Smooth muscle cell (in vitro differentiated cells): ENCODE data around the gene CYGB. TPM values are rescaled to one million over a fixed set of nuclear protein-coding genes. Genes with fewer than 3 reads are reported as not detected.

Source experiments
- DNase-seq: peaks from one replicate; lab custom pipeline; 2025; ENCODE audit not compliant: unreplicated experiment; lab: John Stamatoyannopoulos, UW
- H2AFZ ChIP-seq: fragments of 200-600 bp; sonication (generic); 2 replicates; pipeline ENCODE4 v1.6.0; 2016; ENCODE audit warnings: antibody characterized with exemption, low read depth, mild to moderate bottlenecking
- H3F3A ChIP-seq: fragments of 200-600 bp; sonication (generic); 2 replicates; pipeline ENCODE4 v1.6.0; 2017; ENCODE audit warnings: antibody characterized with exemption, low read depth
- H3K27ac ChIP-seq: fragments of 200-600 bp; sonication (generic); 2 replicates; pipeline ENCODE4 v1.5.1; 2016; ENCODE audit warnings: low read depth, mild to moderate bottlenecking
- H3K27me3 ChIP-seq: fragments of 200-600 bp; sonication (generic); 2 replicates; pipeline ENCODE4 v1.6.1; 2016; ENCODE audit warnings: low read depth, mild to moderate bottlenecking
- H3K36me3 ChIP-seq: fragments of 200-600 bp; sonication (generic); 2 replicates; pipeline ENCODE4 v1.5.1; 2016; ENCODE audit warnings: low read depth
- H3K4me1 ChIP-seq: fragments of 200-600 bp; sonication (generic); 2 replicates; pipeline ENCODE4 v1.5.1; 2016; ENCODE audit warnings: low read depth
- H3K4me2 ChIP-seq: fragments of 200-600 bp; sonication (generic); 2 replicates; pipeline ENCODE4 v1.6.0; 2016; ENCODE audit warnings: mild to moderate bottlenecking
- H3K4me3 ChIP-seq: fragments of 200-600 bp; sonication (generic); 2 replicates; pipeline ENCODE4 v1.5.1; 2016; ENCODE audit warnings: mild to moderate bottlenecking
- H3K79me2 ChIP-seq: fragments of 200-600 bp; sonication (generic); 2 replicates; pipeline ENCODE4 v1.6.0; 2016; ENCODE audit warnings: low read depth, mild to moderate bottlenecking
- H3K9ac ChIP-seq: fragments of 200-600 bp; sonication (generic); 2 replicates; pipeline ENCODE4 v1.6.0; 2016; ENCODE audit warnings: low read depth
- H3K9me3 ChIP-seq: fragments of 200-600 bp; sonication (generic); replicated peaks from 2 replicates; pipeline ENCODE4 v1.5.1; 2016; ENCODE audit warnings: low read depth
- H4K20me1 ChIP-seq: fragments of 200-600 bp; sonication (generic); 2 replicates; pipeline ENCODE4 v1.6.0; 2016; ENCODE audit warnings: low read depth
- CTCF ChIP-seq: fragments of 200-600 bp; sonication (generic); IDR thresholded peaks from 2 replicates; pipeline ENCODE4 v1.5.1; 2017; ENCODE audit warnings: borderline replicate concordance, mild to moderate bottlenecking, antibody characterized with exemption; ENCODE audit not compliant: insufficient read depth, poor library complexity, severe bottlenecking
- WGBS: methylation state at CpG from one replicate; pipeline ENCODE4 v1.1.7; 2016; ENCODE audit warnings: low lambda C conversion rate; 5-methylcytosine and 5-hydroxymethylcytosine counted together
- polyA plus RNA-seq: library from polyadenylated mRNA; unstranded; fragments of >200 nt; fragmentation: Nextera tagmentation; extraction: Ambion mirVana; gene quantifications from 2 replicates; pipeline ENCODE4 v1.2.1, GENCODE V29; 2016
- total RNA-seq: library from RNA; depleted of rRNA; stranded (reverse); fragments of >200 nt; gene quantifications from 2 replicates; pipeline ENCODE4 v1.2.3, GENCODE V29; 2014

The CYGB gene
- total and polyA plus RNA-seq, 2 experiments from 2014 or later: 13.9 to 22.2 TPM

GRCh38 chr17:76531486-76532038 lies 5.9 kb downstream of the CYGB start:
- Histone ChIP-seq H3K9ac (no peak overlapping the region), H3K36me3 (no peaks in the 10 kb centered on the region), H3F3A (peaks cover 8% of the 10 kb centered on the region), H3K4me3 (no peak overlapping the region), H3K27me3 (no peaks in the 10 kb centered on the region), H2AFZ (no peak overlapping the region), H3K4me2 (no peak overlapping the region), H3K27ac (no peak overlapping the region), H3K79me2 (no peaks in the 10 kb centered on the region), H3K4me1 (peaks cover 21% of the 10 kb centered on the region), H3K9me3 (no peaks in the 10 kb centered on the region), H4K20me1 (no peaks in the 10 kb centered on the region)
- WGBS: 96% methylated on average over 18 of the region's 18 CpGs
- no peak for TF ChIP-seq CTCF
- no peak for DNase-seq

GRCh38 chr17:76530811-76531485 lies 6.6 kb downstream of the CYGB start:
- no peak overlapping the region for H3K9ac ChIP-seq
- no peaks in the 10 kb centered on the region for H3K36me3 ChIP-seq
- peak overlapping the region; percentile 87 for H3K27ac ChIP-seq
- peaks cover 8% of the 10 kb centered on the region for H3F3A ChIP-seq
- no peaks in the 10 kb centered on the region for H3K9me3 ChIP-seq
- no peak overlapping the region for H3K4me3 ChIP-seq
- peak overlapping the region; percentile 70 for H2AFZ ChIP-seq
- H3K4me2 ChIP-seq: peak overlapping the region; percentile 69
- no peaks in the 10 kb centered on the region for H3K79me2 ChIP-seq
- H3K27me3 ChIP-seq: no peaks in the 10 kb centered on the region
- DNase-seq: no peak
- TF ChIP-seq CTCF: no peak
- H4K20me1 ChIP-seq: no peaks in the 10 kb centered on the region
- H3K4me1 ChIP-seq: peaks cover 21% of the 10 kb centered on the region
- WGBS: 91% methylated on average over 30 of the region's 32 CpGs

GRCh38 chr17:76530095-76530723 lies 7.3 kb downstream of the CYGB start:
- H4K20me1 ChIP-seq: no peaks in the 10 kb centered on the region
- H2AFZ ChIP-seq: peak overlapping the region; percentile 70
- H3K4me1 ChIP-seq: peaks cover 21% of the 10 kb centered on the region
- H3K4me2 ChIP-seq: peak overlapping the region; percentile 69
- peak overlapping the region; percentile 2 for H3K9ac ChIP-seq
- 37% methylated on average over 23 of the region's 23 CpGs for WGBS
- peaks cover 8% of the 10 kb centered on the region for H3F3A ChIP-seq
- H3K79me2 ChIP-seq: no peaks in the 10 kb centered on the region
- peak overlapping the region; percentile 87 for H3K27ac ChIP-seq
- no peaks in the 10 kb centered on the region for H3K36me3 ChIP-seq
- H3K4me3 ChIP-seq: no peak overlapping the region
- no peak for TF ChIP-seq CTCF
- DNase-seq: peak; percentile 68
- H3K27me3 ChIP-seq: no peaks in the 10 kb centered on the region
- no peaks in the 10 kb centered on the region for H3K9me3 ChIP-seq
